H1 (cell line): ENCODE measurements around the gene CMSS1. TPM values are rescaled to one million over a fixed set of nuclear protein-coding genes. Genes with fewer than 3 reads are reported as not detected.

Source experiments
- CTCF ChIA-PET: fragments of 300-600 bp; sonication (Branson Sonifier 250); formaldehyde crosslinking; loops from one replicate; lab custom pipeline; 2021; ENCODE audit not compliant: partially characterized antibody; lab: Charles Lee
- POLR2A ChIA-PET: fragments of 300-600 bp; sonication (Branson Sonifier 250); formaldehyde crosslinking; loops from one replicate; lab custom pipeline; 2021; ENCODE audit warnings: inconsistent platforms; ENCODE audit not compliant: partially characterized antibody; lab: Charles Lee
- DNase-seq, 2 experiments: peaks; one replicate each; pipeline versions ENCODE4 v3.0.0 to v3.0.0-alpha.2; 2010 to 2022; ENCODE audit warnings: low spot score in 2 of 2, low read depth in 1 of 2, mixed read lengths in 1 of 2
- FAIRE-seq: peaks from 2 replicates; lab custom pipeline; 2011; peaks lifted over from hg19 to GRCh38; lab: Jason Lieb, UNC
- H2AFZ ChIP-seq: 2 replicates; pipeline ENCODE4 v1.8.1; 2012; ENCODE audit warnings: low read length, inconsistent platforms
- H2AK5ac ChIP-seq: 2 replicates; pipeline ENCODE4 v1.6.1; 2013; ENCODE audit warnings: low read depth, low read length
- H2BK120ac ChIP-seq: replicated peaks from 2 replicates; pipeline ENCODE3; 2013; ENCODE audit warnings: low read depth, low read length, inconsistent platforms
- H2BK12ac ChIP-seq: 2 replicates; pipeline ENCODE4 v1.6.1; 2013; ENCODE audit warnings: low read depth, low read length
- H2BK15ac ChIP-seq: 2 replicates; pipeline ENCODE4 v1.6.1; 2013; ENCODE audit warnings: low read length
- H2BK20ac ChIP-seq: 2 replicates; pipeline ENCODE4 v1.6.1; 2013; ENCODE audit warnings: low read length
- H2BK5ac ChIP-seq: 2 replicates; pipeline ENCODE4 v1.6.1; 2013; ENCODE audit warnings: low read depth, low read length
- H3K14ac ChIP-seq: 2 replicates; pipeline ENCODE4 v1.6.1; 2013; ENCODE audit warnings: inconsistent platforms; ENCODE audit not compliant: insufficient read length
- H3K18ac ChIP-seq: 2 replicates; pipeline ENCODE4 v1.6.1; 2013; ENCODE audit warnings: low read length; ENCODE audit errors: extremely low read depth
- H3K23ac ChIP-seq: 2 replicates; pipeline ENCODE4 v1.6.1; 2013; ENCODE audit warnings: inconsistent platforms; ENCODE audit not compliant: insufficient read length
- H3K23me2 ChIP-seq: 2 replicates; pipeline ENCODE4 v1.6.1; 2013; ENCODE audit warnings: low read depth, low read length
- H3K27ac ChIP-seq: 2 replicates; pipeline ENCODE4 v1.6.1; 2011; ENCODE audit warnings: low read depth, low read length, inconsistent platforms
- H3K27me3 ChIP-seq, 4 experiments: replicated peaks in 1 of 4; 1 replicate in 1 of 4; 2 replicates in 3 of 4; pipeline versions ENCODE4 v1.6.1 to v1.8.1; 2011 to 2013; ENCODE audit warnings: low read length in 3 of 4, mild to moderate bottlenecking in 3 of 4, inconsistent platforms in 2 of 4, mixed read lengths in 2 of 4, moderate library complexity in 1 of 4; ENCODE audit not compliant: control insufficient read depth in 3 of 4, insufficient read depth in 3 of 4; ENCODE audit errors: extremely low read depth in 1 of 4
- H3K36me3 ChIP-seq, 4 experiments: 2 replicates each; pipeline versions ENCODE4 v1.6.1 to v1.8.1; 2011 to 2013; ENCODE audit warnings: mild to moderate bottlenecking in 4 of 4, low read length in 3 of 4, moderate library complexity in 2 of 4, control low read depth in 1 of 4, inconsistent platforms in 1 of 4; ENCODE audit not compliant: insufficient read depth in 4 of 4, control insufficient read depth in 2 of 4
- H3K4ac ChIP-seq: replicated peaks from 2 replicates; pipeline ENCODE3; 2013; ENCODE audit warnings: low read length, low read depth, mixed read lengths, inconsistent platforms; ENCODE audit not compliant: insufficient read length
- H3K4me1 ChIP-seq, 4 experiments: replicated peaks in 1 of 4; 1 replicate in 1 of 4; 2 replicates in 3 of 4; pipeline versions ENCODE4 v1.6.1 to v1.8.1; 2011 to 2013; ENCODE audit warnings: low read length in 3 of 4, inconsistent platforms in 2 of 4, mixed read lengths in 1 of 4; ENCODE audit not compliant: insufficient read depth in 4 of 4, control insufficient read depth in 3 of 4
- H3K4me2 ChIP-seq, 2 experiments: 2 replicates each; pipeline versions ENCODE4 v1.6.1 to v1.8.1; 2011 to 2013; ENCODE audit warnings: low read depth in 2 of 2, low read length in 2 of 2, control low read depth in 1 of 2, inconsistent platforms in 1 of 2, mild to moderate bottlenecking in 1 of 2; ENCODE audit not compliant: insufficient read depth in 1 of 2
- H3K4me3 ChIP-seq, 4 experiments: fragments of 200-600, 300-600 bp in 1 of 4; sonication (generic), shearing (Covaris generic), sonication (Bioruptor Twin) in 1 of 4; 2 replicates each; pipeline versions ENCODE4 v1.5.1 to v1.8.1; 2011 to 2016; ENCODE audit warnings: low read length in 4 of 4, low read depth in 3 of 4, control low read depth in 2 of 4, inconsistent platforms in 2 of 4, mild to moderate bottlenecking in 2 of 4, mixed read lengths in 1 of 4, moderate library complexity in 1 of 4; ENCODE audit not compliant: insufficient read depth in 2 of 4; ENCODE audit errors: extremely low read depth in 1 of 4
- H3K56ac ChIP-seq: replicated peaks from 2 replicates; pipeline ENCODE3; 2013; ENCODE audit warnings: low read depth, mild to moderate bottlenecking, mixed read lengths, low read length, inconsistent platforms; ENCODE audit not compliant: insufficient read length
- H3K79me1 ChIP-seq: 2 replicates; pipeline ENCODE4 v1.6.1; 2013; ENCODE audit warnings: low read depth, low read length, control low read depth
- H3K79me2 ChIP-seq, 2 experiments: 2 replicates each; pipeline versions ENCODE4 v1.6.1 to v1.8.1; 2012 to 2013; ENCODE audit warnings: low read length in 2 of 2, mild to moderate bottlenecking in 2 of 2, inconsistent platforms in 1 of 2; ENCODE audit not compliant: insufficient read depth in 2 of 2, control insufficient read depth in 1 of 2
- H3K9ac ChIP-seq, 4 experiments: replicated peaks in 1 of 4; 1 replicate in 1 of 4; 2 replicates in 3 of 4; pipeline versions ENCODE4 v1.6.1 to v1.8.1; 2011 to 2013; ENCODE audit warnings: low read depth in 3 of 4, low read length in 3 of 4, control low read depth in 2 of 4, mild to moderate bottlenecking in 2 of 4, moderate library complexity in 2 of 4, inconsistent platforms in 1 of 4; ENCODE audit errors: extremely low read depth in 1 of 4
- H3K9me3 ChIP-seq, 2 experiments: 2 replicates each; pipeline versions ENCODE4 v1.6.1 to v1.8.1; 2012 to 2013; ENCODE audit warnings: mild to moderate bottlenecking in 2 of 2, moderate library complexity in 2 of 2, control low read depth in 1 of 2, inconsistent platforms in 1 of 2, low read depth in 1 of 2, low read length in 1 of 2, mixed read lengths in 1 of 2; ENCODE audit not compliant: insufficient read depth in 2 of 2
- H4K20me1 ChIP-seq, 2 experiments: replicated peaks in 1 of 2; 2 replicates each; pipeline versions ENCODE3 to v1.8.1; 2011 to 2013; ENCODE audit warnings: inconsistent platforms in 2 of 2, low read length in 2 of 2, mild to moderate bottlenecking in 1 of 2; ENCODE audit not compliant: insufficient read depth in 2 of 2, control insufficient read depth in 1 of 2
- H4K5ac ChIP-seq: 2 replicates; pipeline ENCODE4 v1.6.1; 2013; ENCODE audit warnings: low read length, low read depth, mixed read lengths, inconsistent platforms; ENCODE audit not compliant: insufficient read length
- H4K8ac ChIP-seq: 2 replicates; pipeline ENCODE4 v1.8.0; 2013; ENCODE audit warnings: mild to moderate bottlenecking, moderate library complexity, low read length, inconsistent platforms; ENCODE audit not compliant: insufficient read depth; ENCODE audit errors: extremely low read depth
- H4K91ac ChIP-seq: replicated peaks from 2 replicates; pipeline ENCODE3; 2013; ENCODE audit warnings: low read length, mixed read lengths, inconsistent platforms; ENCODE audit not compliant: insufficient read length
- CEBPB ChIP-seq: IDR thresholded peaks from 2 replicates; pipeline ENCODE4 v1.6.1; 2012; ENCODE audit warnings: low read depth, low read length
- KDM1A ChIP-seq: fragments of 200-600, 300-600 bp; sonication (generic); IDR thresholded peaks from 2 replicates; pipeline ENCODE4 v1.7.1; 2016; ENCODE audit warnings: mild to moderate bottlenecking, low read length, borderline replicate concordance
- POU5F1 ChIP-seq: IDR thresholded peaks from 2 replicates; pipeline ENCODE4 v1.6.1; 2011; ENCODE audit warnings: low read depth, mild to moderate bottlenecking, low read length, moderate library complexity
- RBBP5 ChIP-seq: IDR thresholded peaks from 2 replicates; pipeline ENCODE4 v1.7.1; 2012; ENCODE audit warnings: low read depth, mild to moderate bottlenecking, inconsistent platforms, low read length, moderate library complexity, borderline replicate concordance
- SIX5 ChIP-seq: IDR thresholded peaks from 2 replicates; pipeline ENCODE4 v1.6.1; 2011; ENCODE audit warnings: mild to moderate bottlenecking, low read depth, low read length
- TAF7 ChIP-seq: optimal IDR thresholded peaks from 2 replicates; pipeline ENCODE3; 2011; ENCODE audit warnings: low read depth, mild to moderate bottlenecking, inconsistent platforms, low read length, moderate library complexity, borderline replicate concordance
- WGBS, 2 experiments: shearing (Covaris generic) in 1 of 2; methylation state at CpG; one replicate each; pipeline versions ENCODE4 v1.1.6 to v1.1.7; 2013 to 2015; ENCODE audit warnings: low lambda C conversion rate in 2 of 2, mixed read lengths in 2 of 2, inconsistent platforms in 1 of 2, low coverage in 1 of 2, missing lambda C conversion rate in 1 of 2; ENCODE audit not compliant: insufficient replicate concordance in 2 of 2, insufficient coverage in 1 of 2, insufficient read length in 1 of 2; ENCODE audit errors: extremely low coverage in 1 of 2, missing lambda C conversion rate in 1 of 2; 5-methylcytosine and 5-hydroxymethylcytosine counted together
- polyA plus RNA-seq, 7 experiments: library from polyadenylated mRNA; depleted of rRNA in 3 of 7; stranded (reverse) in 5 of 7; unstranded in 2 of 7; fragments of >200 nt in 5 of 7; fragments of 200-250 nt in 2 of 7; gene quantifications; 1 replicate in 5 of 7; 2 replicates in 1 of 7; 4 replicates in 1 of 7; pipeline versions ENCODE4 v1.2.1 to v1.2.3, GENCODE V29; 2011 to 2013; ENCODE audit warnings: missing spikeins in 2 of 7, mixed read lengths in 2 of 7
- total RNA-seq: library from RNA; stranded (reverse); fragmentation: NEBNext Ultra II Directional; extraction: Animal tissue kit (Norgen Biotek cat#: 25700); gene quantifications from 2 replicates; pipeline ENCODE4 v1.2.1, GENCODE V29; 2021

The CMSS1 gene
- total and polyA plus RNA-seq, 2 of the 8 experiments (the other 6 are each of a cell fraction or from before 2014, with no cell fraction given), result 15.2 to 75.1 TPM

DNA sequence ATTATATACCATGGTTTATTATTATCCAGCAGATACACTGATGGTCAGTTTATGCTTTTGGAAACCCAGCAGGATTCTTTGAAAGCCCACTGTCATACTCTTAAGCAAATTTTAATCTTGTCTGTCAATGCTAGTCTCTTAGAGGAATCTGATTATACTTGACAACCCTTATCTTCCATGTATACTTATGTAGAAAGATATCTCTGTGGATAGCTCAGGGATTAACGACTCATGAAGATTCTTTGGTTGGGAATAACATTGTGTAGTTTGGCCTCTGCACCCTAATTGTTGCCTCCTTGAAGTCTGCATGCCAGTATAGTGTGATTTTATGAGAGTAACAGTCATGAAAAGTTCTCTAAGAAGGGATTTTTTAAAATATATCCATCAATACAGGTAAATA, 263.6 kb downstream of the CMSS1 start:
- CTCF ChIA-PET, result no interaction called here
- TF ChIP-seq POU5F1 (no peak), SIX5 (no peak), KDM1A (no peak), TAF7 (no peak), CEBPB (no peak), RBBP5 (no peak)

More for the DNA sequence above, 263.6 kb downstream of the CMSS1 start:
- no peaks in the 10 kb centered on the region for H3K4me1 ChIP-seq
- H3K79me1 ChIP-seq, result no peaks in the 10 kb centered on the region
- H3K4me3 ChIP-seq, result no peak overlapping the region
- H2BK20ac ChIP-seq, result no peak overlapping the region
- no peak overlapping the region for H2AK5ac ChIP-seq
- H2AFZ ChIP-seq, result no peak overlapping the region
- no peak overlapping the region for H3K14ac ChIP-seq
- H2BK12ac ChIP-seq, result no peak overlapping the region
- no peak overlapping the region for H3K23ac ChIP-seq
- H3K4ac ChIP-seq, result no peak overlapping the region
- no peaks in the 10 kb centered on the region for H3K23me2 ChIP-seq
- H3K36me3 ChIP-seq, result no peaks in the 10 kb centered on the region
- no peak overlapping the region for H4K91ac ChIP-seq
- no peak overlapping the region for H2BK15ac ChIP-seq
- POLR2A ChIA-PET, result no interaction called here
- H3K9me3 ChIP-seq, result no peaks in the 10 kb centered on the region
- no peaks in the 10 kb centered on the region for H3K27me3 ChIP-seq
- H3K9ac ChIP-seq, result no peak overlapping the region
- H3K18ac ChIP-seq, result no peak overlapping the region
- H4K20me1 ChIP-seq, result no peaks in the 10 kb centered on the region
- H3K56ac ChIP-seq, result no peak overlapping the region
- no peak overlapping the region for H2BK120ac ChIP-seq
- no peak overlapping the region for H3K27ac ChIP-seq
- no peak overlapping the region for H4K5ac ChIP-seq
- H2BK5ac ChIP-seq, result no peak overlapping the region
- WGBS, 2 experiments, result 86% methylated on average over 1 of the region's 1 CpG; no CpG with 5 or more reads in 1 of the 2 experiments
- H4K8ac ChIP-seq, result no peak overlapping the region
- H3K4me2 ChIP-seq, result no peak overlapping the region
- DNase-seq (no peak), FAIRE-seq (no peak)
- H3K79me2 ChIP-seq, result no peaks in the 10 kb centered on the region
